ENCODE results near the gene SNN.

The SNN gene

DNA sequence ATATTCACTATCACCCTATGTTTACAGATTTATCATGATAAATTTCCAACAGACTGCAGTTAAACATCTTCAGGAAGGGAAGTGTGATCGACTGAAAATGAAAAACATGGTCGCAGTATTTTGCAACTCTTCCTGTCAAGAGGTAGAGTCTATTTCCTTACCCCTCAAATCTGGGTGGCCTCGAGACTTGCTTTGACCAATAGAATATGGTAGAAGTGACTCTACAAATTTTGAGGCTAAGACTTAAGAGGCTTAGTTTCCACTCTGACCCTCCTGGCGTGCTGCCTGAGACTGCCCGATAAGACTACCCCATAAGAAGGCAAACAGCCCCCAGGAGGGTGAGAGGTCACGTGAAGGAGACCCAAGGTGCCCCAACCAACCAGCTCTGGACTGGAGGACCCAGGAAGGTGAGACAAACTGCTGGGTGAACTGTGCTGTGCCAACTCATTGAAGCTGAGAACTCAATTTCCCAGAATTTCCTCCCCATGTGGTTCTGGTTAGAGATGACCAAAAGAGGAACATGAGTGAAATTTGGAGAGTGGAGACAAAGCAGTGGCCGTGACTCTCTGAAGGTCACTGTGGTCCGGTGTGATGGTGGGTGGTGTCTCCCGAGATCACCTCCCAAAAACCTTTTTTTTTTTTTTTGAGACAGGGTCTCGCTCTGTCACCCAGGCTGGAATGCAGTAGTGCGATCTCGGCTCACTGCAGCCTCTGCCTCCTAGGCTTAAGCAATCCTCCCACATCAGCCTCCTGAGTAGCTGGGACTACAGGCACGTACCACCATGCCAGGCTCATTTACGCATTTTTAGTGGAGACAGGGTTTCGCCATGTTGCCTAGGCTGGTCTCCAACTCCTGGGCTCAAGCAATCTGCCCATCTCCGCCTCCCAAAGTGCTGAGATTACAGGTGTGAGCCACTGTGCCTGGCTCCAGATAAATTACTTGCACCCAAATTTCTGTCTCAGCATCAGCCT, 43.3 kb upstream of the SNN start:
- no peak overlapping the region for H3K4me3 ChIP-seq (ENCODE audit: low read depth, low read length, poor library complexity, severe bottlenecking)
- H3K27me3 ChIP-seq (ENCODE audit: insufficient read depth, low read length) = no peaks in the 10 kb centered on the region
- H2AFZ ChIP-seq (ENCODE audit: low read length) = peak overlapping the region; percentile 12; the same call in 1 of the 2 replicates
- peak overlapping the region; percentile 100 for H3K27ac ChIP-seq (ENCODE audit: low read depth, low read length, poor library complexity, severe bottlenecking)
- H3K36me3 ChIP-seq (ENCODE audit: insufficient read depth, low read length) = no peaks in the 10 kb centered on the region
- peaks cover 11% of the 10 kb centered on the region; the same call in 1 of the 2 replicates for H3F3A ChIP-seq (ENCODE audit: insufficient read depth, low read length)
- H3K9me3 ChIP-seq (ENCODE audit: low read length) = no peaks in the 10 kb centered on the region; the same call in 1 of the 2 replicates
- peak overlapping the region; percentile 24; the same call in 1 of the 2 replicates for H3K9ac ChIP-seq (ENCODE audit: low read length)
- no peaks in the 10 kb centered on the region for H3K9me2 ChIP-seq (ENCODE audit: low read depth, low read length)
- no peaks in the 10 kb centered on the region for H4K20me1 ChIP-seq (ENCODE audit: insufficient read depth, low read length)
- H3K4me1 ChIP-seq (ENCODE audit: insufficient read depth, low read length, severe bottlenecking) = peaks cover 65% of the 10 kb centered on the region
- H3K79me2 ChIP-seq (ENCODE audit: insufficient read depth, low read length) = no peaks in the 10 kb centered on the region
- peak overlapping the region; percentile 36 for H3K4me2 ChIP-seq (ENCODE audit: low read length)
- TF ChIP-seq, protein P1, sequence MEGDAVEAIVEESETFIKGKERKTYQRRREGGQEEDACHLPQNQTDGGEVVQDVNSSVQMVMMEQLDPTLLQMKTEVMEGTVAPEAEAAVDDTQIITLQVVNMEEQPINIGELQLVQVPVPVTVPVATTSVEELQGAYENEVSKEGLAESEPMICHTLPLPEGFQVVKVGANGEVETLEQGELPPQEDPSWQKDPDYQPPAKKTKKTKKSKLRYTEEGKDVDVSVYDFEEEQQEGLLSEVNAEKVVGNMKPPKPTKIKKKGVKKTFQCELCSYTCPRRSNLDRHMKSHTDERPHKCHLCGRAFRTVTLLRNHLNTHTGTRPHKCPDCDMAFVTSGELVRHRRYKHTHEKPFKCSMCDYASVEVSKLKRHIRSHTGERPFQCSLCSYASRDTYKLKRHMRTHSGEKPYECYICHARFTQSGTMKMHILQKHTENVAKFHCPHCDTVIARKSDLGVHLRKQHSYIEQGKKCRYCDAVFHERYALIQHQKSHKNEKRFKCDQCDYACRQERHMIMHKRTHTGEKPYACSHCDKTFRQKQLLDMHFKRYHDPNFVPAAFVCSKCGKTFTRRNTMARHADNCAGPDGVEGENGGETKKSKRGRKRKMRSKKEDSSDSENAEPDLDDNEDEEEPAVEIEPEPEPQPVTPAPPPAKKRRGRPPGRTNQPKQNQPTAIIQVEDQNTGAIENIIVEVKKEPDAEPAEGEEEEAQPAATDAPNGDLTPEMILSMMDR (IDR thresholded peaks at IDR 0.05; ENCODE audit: low read length) = no peak
- no peak for TF ChIP-seq EZH2 (IDR thresholded peaks at IDR 0.05; ENCODE audit: borderline replicate concordance, low read length)

DNA sequence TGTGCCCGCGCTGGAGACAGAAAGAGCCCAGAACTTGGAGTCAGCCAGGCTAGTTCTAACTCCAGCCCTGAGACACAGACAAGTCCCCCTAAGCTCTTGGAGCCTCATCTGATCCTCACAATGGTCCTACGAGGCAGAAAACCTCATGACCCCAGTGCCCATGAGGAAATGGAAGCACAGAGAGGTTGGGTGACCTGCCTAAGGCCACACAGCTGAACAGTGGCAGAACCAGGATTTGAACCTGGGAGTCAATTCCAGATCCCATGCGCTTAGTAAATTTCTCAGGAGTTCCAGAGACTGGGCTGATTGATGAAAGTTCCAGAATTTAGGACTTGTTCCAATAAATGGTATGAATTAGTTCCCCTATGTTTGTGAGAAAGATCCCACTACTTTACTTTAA, 42.5 kb upstream of the SNN start:
- no peaks in the 10 kb centered on the region for H3K79me2 ChIP-seq (ENCODE audit: insufficient read depth, low read length)
- no peaks in the 10 kb centered on the region for H4K20me1 ChIP-seq (ENCODE audit: insufficient read depth, low read length)
- no peaks in the 10 kb centered on the region for H3K9me3 ChIP-seq (ENCODE audit: low read length)
- no peak overlapping the region for H3K4me3 ChIP-seq (ENCODE audit: low read depth, low read length, poor library complexity, severe bottlenecking)
- peak overlapping the region; percentile 100 for H3K27ac ChIP-seq (ENCODE audit: low read depth, low read length, poor library complexity, severe bottlenecking)
- no peak overlapping the region for H3K9ac ChIP-seq (ENCODE audit: low read length)
- TF ChIP-seq EZH2 (IDR thresholded peaks at IDR 0.05; ENCODE audit: borderline replicate concordance, low read length) = no peak
- TF ChIP-seq, protein P1 (IDR thresholded peaks at IDR 0.05; ENCODE audit: low read length) = no peak
- peaks cover 6% of the 10 kb centered on the region; the same call in 1 of the 2 replicates for H3F3A ChIP-seq (ENCODE audit: insufficient read depth, low read length)
- H3K9me2 ChIP-seq (ENCODE audit: low read depth, low read length) = no peaks in the 10 kb centered on the region
- peaks cover 68% of the 10 kb centered on the region for H3K4me1 ChIP-seq (ENCODE audit: insufficient read depth, low read length, severe bottlenecking)
- H3K4me2 ChIP-seq (ENCODE audit: low read length) = no peak overlapping the region
- H3K27me3 ChIP-seq (ENCODE audit: insufficient read depth, low read length) = no peaks in the 10 kb centered on the region
- H2AFZ ChIP-seq (ENCODE audit: low read length) = no peak overlapping the region
- H3K36me3 ChIP-seq (ENCODE audit: insufficient read depth, low read length) = no peaks in the 10 kb centered on the region

DNA sequence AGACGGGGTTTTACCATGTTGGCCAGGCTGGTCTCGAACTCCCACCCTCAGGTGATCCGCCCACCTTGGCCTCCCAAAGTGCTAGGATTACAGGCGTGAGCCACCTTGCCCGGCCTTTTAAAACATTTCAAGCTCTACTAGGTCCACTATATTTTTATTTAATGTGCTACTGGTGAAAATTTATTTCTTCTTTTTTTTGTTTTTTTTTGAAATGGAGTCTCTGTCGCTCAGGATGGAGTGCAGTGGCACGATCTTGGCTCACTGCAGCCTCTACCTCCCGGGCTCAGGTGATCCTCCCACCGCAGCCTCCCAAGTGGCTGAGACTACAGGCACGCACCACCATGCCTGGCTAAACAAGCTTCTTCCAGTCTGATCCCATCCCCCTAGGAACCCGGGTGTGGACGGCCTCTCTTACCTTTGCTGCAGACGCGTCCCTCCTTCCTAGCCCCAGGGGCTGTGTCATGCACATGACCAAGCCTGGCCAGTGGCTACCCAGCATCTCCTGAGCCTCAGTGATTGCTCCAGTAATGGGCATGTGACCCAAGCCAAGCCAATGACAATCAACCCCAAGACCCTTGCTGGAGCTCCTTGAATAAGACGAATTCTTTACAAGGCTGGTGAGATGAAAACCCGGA, 41.5 kb upstream of the SNN start:
- Histone ChIP-seq H3K4me2 (ENCODE audit: low read length) (no peak overlapping the region), H3K9me3 (ENCODE audit: low read length) (no peaks in the 10 kb centered on the region), H3K79me2 (ENCODE audit: insufficient read depth, low read length) (no peaks in the 10 kb centered on the region), H3K9me2 (ENCODE audit: low read depth, low read length) (no peaks in the 10 kb centered on the region), H3F3A (ENCODE audit: insufficient read depth, low read length) (peaks cover 6% of the 10 kb centered on the region; the same call in 1 of the 2 replicates), H2AFZ (ENCODE audit: low read length) (no peak overlapping the region), H3K4me1 (ENCODE audit: insufficient read depth, low read length, severe bottlenecking) (peaks cover 64% of the 10 kb centered on the region), H3K27me3 (ENCODE audit: insufficient read depth, low read length) (no peaks in the 10 kb centered on the region), H4K20me1 (ENCODE audit: insufficient read depth, low read length) (no peaks in the 10 kb centered on the region), H3K36me3 (ENCODE audit: insufficient read depth, low read length) (no peaks in the 10 kb centered on the region), H3K9ac (ENCODE audit: low read length) (no peak overlapping the region), H3K4me3 (ENCODE audit: low read depth, low read length, poor library complexity, severe bottlenecking) (no peak overlapping the region), H3K27ac (ENCODE audit: low read depth, low read length, poor library complexity, severe bottlenecking) (no peak overlapping the region)
- TF ChIP-seq, protein P1 (IDR thresholded peaks at IDR 0.05; ENCODE audit: low read length) = no peak
- TF ChIP-seq EZH2 (IDR thresholded peaks at IDR 0.05; ENCODE audit: borderline replicate concordance, low read length) = no peak
